GM18505 (cell line): Measurements from ENCODE around the gene CCL20.

ENCODE experiments used
- ATAC-seq: cut with Tn5 transposase; IDR thresholded peaks from one replicate; pipeline ENCODE4 v1.9.1; 2021; ENCODE audit not compliant: unreplicated experiment
- POLR2A ChIP-seq: IDR thresholded peaks from 4 replicates; pipeline ENCODE4 v1.6.1; 2011; ENCODE audit warnings: borderline replicate concordance; ENCODE audit not compliant: insufficient read depth, insufficient read length; ENCODE audit errors: extremely low read depth

The CCL20 gene

DNA sequence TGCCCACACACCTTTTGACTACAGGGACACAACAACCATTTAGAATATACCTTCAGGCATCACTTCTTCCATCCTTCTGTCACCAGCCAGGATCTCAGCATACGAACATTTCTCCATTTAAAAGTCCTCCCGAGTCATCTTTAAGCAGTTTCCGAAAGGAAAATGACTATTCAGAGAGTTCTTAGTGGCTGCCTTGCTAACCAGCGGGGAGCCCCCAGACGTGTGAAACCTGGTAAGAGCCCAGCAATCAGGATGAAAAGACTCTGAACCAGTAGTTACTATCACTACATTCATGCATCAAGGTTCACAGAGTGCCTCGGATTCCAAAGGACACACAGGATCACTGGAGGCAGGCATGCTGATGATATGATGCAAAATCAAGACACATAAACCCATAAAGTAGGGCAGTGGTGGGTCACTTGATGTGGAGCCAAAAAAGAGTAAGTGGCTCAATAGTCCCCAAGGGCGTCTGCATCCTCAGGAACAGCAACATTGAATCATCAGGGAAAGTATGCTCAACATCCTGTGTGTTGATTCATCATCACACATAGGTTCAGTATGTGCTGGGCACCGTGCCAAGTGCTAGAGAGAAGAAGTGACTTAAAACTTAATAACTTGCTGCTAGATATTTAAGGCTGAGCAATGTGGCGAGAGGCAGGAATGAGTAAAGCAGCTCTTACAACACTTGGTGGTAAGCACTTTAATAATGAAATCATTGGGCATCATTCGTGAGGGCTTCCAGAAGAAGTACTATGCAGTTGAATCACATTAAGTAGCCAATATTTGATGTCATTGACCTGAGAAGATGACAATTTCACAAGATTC, 4.4 kb downstream of the CCL20 start:
- ATAC-seq, result no peak
- no peak for TF ChIP-seq POLR2A

DNA sequence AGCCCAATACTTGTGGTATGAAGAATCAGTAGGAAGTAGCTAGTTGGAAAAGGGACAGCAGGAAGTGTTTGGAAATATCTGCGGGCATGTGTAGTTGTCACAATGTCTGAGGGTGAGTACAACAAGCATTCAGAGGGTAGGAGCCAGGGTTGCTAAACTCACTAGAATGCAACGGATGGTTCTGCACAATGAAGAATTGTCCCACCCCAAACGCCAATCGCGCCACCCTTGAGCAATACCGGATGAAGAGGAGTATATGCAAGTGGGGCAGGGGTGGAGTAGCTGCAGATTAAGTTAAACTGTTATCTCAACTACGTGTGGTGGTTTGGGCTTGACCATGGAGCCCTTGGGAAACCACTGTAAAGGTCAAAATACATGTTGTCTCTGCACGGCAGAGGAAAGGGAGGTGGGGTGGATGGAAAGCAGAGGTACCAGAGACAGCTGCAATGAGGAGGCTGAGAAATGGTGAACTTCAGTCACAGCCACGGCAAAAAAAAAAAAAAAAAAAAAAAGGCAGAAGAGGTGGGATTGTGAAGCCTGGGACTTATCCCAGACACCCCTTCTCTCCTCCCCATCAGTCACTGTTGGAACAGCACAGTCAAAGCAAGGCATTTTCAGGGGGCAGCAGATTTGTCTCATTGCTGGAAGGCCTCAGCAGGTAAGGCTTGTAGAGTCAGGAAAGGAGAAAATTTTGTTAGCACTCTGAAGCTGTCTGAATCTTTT, 5.2 kb downstream of the CCL20 start:
- TF ChIP-seq POLR2A, result no peak
- no peak for ATAC-seq

DNA sequence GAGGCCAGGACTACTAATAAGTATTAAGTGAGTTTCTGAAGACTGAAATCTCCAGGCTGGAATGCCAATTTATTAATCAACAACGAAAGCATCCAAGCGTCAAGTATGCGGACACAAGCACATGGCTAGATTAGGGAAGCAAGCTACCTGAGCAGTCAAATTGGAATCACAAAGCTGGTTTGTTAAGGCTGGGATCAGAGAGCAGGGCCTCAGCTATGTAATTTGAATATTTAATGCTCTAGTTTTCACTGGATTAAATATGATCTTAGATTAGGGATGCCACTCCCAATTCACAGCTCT, 5.7 kb downstream of the CCL20 start:
- no peak for ATAC-seq
- no peak for TF ChIP-seq POLR2A

GRCh38 chr2:227821043-227821942, 7.7 kb downstream of the CCL20 start:
- ATAC-seq, result no peak

GRCh38 chr2:227822416-227823003, 8.9 kb downstream of the CCL20 start:
- no peak for TF ChIP-seq POLR2A
- ATAC-seq, result no peak

More at GRCh38 chr2:227821043-227821942, 7.7 kb downstream of the CCL20 start:
- no peak for TF ChIP-seq POLR2A

GRCh38 chr2:227823922-227824321, 10.3 kb downstream of the CCL20 start:
- no peak for TF ChIP-seq POLR2A
- no peak for ATAC-seq

DNA sequence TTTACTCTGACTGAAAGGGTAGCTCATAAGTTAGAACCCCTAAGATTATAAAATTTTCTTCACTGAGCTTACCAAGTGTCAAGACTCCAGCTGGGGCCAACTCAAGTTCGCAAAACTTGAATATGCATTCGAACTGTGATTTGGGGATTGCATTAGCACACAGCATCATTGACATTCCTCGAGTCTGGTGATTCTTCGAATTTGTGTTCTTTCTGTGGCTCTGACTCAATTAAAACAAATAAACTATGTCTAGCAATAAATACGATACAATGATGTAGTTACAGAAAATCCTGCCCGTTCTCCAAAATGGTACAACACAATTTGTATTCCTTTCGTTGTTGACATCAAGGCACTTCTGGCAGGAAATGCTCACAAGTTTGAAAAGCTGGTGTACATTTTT, 11.1 kb downstream of the CCL20 start:
- TF ChIP-seq POLR2A, result no peak
- ATAC-seq, result no peak

GRCh38 chr2:227826019-227826521, 12.4 kb downstream of the CCL20 start:
- TF ChIP-seq POLR2A, result no peak
- no peak for ATAC-seq

- TF ChIP-seq POLR2A, result no peak
- ATAC-seq, result no peak
These were observed 12.9 kb downstream of the CCL20 start for GRCh38 chr2:227826563-227826962.

GRCh38 chr2:227827143-227827542, 13.5 kb downstream of the CCL20 start:
- no peak for TF ChIP-seq POLR2A
- ATAC-seq, result no peak

GRCh38 chr2:227828477-227828912, 14.9 kb downstream of the CCL20 start:
- no peak for TF ChIP-seq POLR2A
- ATAC-seq, result no peak

- no peak for ATAC-seq
- no peak for TF ChIP-seq POLR2A
These were observed 15.7 kb downstream of the CCL20 start for GRCh38 chr2:227829337-227829736.

- no peak for ATAC-seq
- no peak for TF ChIP-seq POLR2A
These were observed 20.8 kb downstream of the CCL20 start for GRCh38 chr2:227834423-227834822.
